ENCODE measurements around the gene SSUH2.
"Not testable (repeated sequence)": the region's sequence is repeated elsewhere in the genome, so short reads cannot be mapped to it uniquely, and the experiment has no call there.

GRCh38 chr3:8682850-8683574, 38.4 kb upstream of the SSUH2 start:
- TF ChIP-seq CTCF (IDR thresholded peaks at IDR 0.05; ENCODE audit: insufficient read depth, low read length); GABPA (IDR thresholded peaks at IDR 0.05; ENCODE audit: low read depth): not testable (repeated sequence)

All from HL-60 (cell line).